Testis (tissue), 3 donors: ENCODE results near the gene NOC4L. TPM values are rescaled to one million over a fixed set of nuclear protein-coding genes. Genes with fewer than 3 reads are reported as not detected.

Experiments
- DNase-seq: peaks from one replicate; pipeline ENCODE4 v3.0.0-alpha.2; 2019
- H3K27ac ChIP-seq, 2 donors: fragments of 200-600 bp; sonication (generic); one replicate each; pipeline ENCODE4 v1.5.1; 2019
- H3K27me3 ChIP-seq: fragments of 200-600 bp; sonication (generic); one replicate; pipeline ENCODE4 v1.5.1; 2019
- H3K36me3 ChIP-seq: fragments of 200-600 bp; sonication (generic); one replicate; pipeline ENCODE4 v1.5.1; 2017; ENCODE audit warnings: low read depth; ENCODE audit errors: missing control alignments
- H3K4me1 ChIP-seq: fragments of 200-600 bp; sonication (generic); one replicate; pipeline ENCODE4 v1.5.1; 2019
- H3K4me3 ChIP-seq, 2 donors: fragments of 200-600 bp; sonication (generic); one replicate each; pipeline ENCODE4 v1.5.1; 2017 to 2019
- H3K9me3 ChIP-seq: fragments of 200-600 bp; sonication (generic); one replicate; pipeline ENCODE4 v1.5.1; 2017
- CTCF ChIP-seq, 3 experiments: fragments of 450-650 bp in 2 of 3; fragments of 200-600 bp in 1 of 3; sonication (generic) in 1 of 3; IDR thresholded peaks; one replicate each; pipeline ENCODE4 v1.5.1; 2016 to 2019; ENCODE audit warnings: antibody characterized with exemption in 3 of 3, mild to moderate bottlenecking in 2 of 3, moderate library complexity in 1 of 3
- POLR2A ChIP-seq: fragments of 450-650 bp; IDR thresholded peaks from one replicate; pipeline ENCODE4 v1.6.1; 2017; ENCODE audit warnings: antibody characterized with exemption, mild to moderate bottlenecking, moderate library complexity
- WGBS, 2 donors: methylation state at CpG; one replicate each; pipeline ENCODE4 v1.1.5; 2018; 5-methylcytosine and 5-hydroxymethylcytosine counted together
- intact Hi-C: fragments of 100-400 bp; cut with DNase I; formaldehyde crosslinking; loops from one replicate; pipeline ENCODE4 v1.15.1; 2023; ENCODE audit warnings: low total_unique reads
- polyA plus RNA-seq: library from polyadenylated mRNA; stranded (reverse); fragments of 350-450 nt; fragmentation: Illumina TruSeq; extraction: RNeasy Lipid Tissue Mini Kit (QIAGEN cat#74804); gene quantifications from one replicate; pipeline ENCODE4 v1.2.3, GENCODE V29; 2014; ENCODE audit warnings: low read depth, low replicate concordance; ENCODE audit not compliant: insufficient read depth
- total RNA-seq, 2 donors: library from RNA; depleted of rRNA; stranded (reverse); fragments of >200 nt; gene quantifications; one replicate each; pipeline ENCODE4 v1.2.3, GENCODE V29; 2016

The NOC4L gene
- total and polyA plus RNA-seq, 3 donors from 2014 or later: 64.4 to 67.2 (median 65.2) TPM

GRCh38 chr12:132187646-132188450, 43.6 kb downstream of the NOC4L start:
- 86 to 89% methylated on average over 19 to 35 of the region's 35 CpGs for WGBS, 2 donors
- intact Hi-C loops: no loop called here

GRCh38 chr12:132188451-132188901, 44.2 kb downstream of the NOC4L start:
- intact Hi-C loops: no loop called here
- Histone ChIP-seq H3K27ac (no peak overlapping the region), H3K9me3 (no peaks in the 10 kb centered on the region), H3K4me3 (peak overlapping the region in 1 of 2 donors; percentile 65), H3K27me3 (no peaks in the 10 kb centered on the region), H3K4me1 (peaks cover 11% of the 10 kb centered on the region), H3K36me3 (no peaks in the 10 kb centered on the region)
- 61 to 71% methylated on average over 12 of the region's 21 CpGs for WGBS, 2 donors
- no peak for TF ChIP-seq POLR2A
- TF ChIP-seq CTCF (IDR thresholded peaks at IDR 0.05): no peak
- no peak for DNase-seq

More at GRCh38 chr12:132187646-132188450, 43.6 kb downstream of the NOC4L start:
- Histone ChIP-seq H3K27ac (no peak overlapping the region), H3K36me3 (no peaks in the 10 kb centered on the region), H3K4me3 (no peak overlapping the region), H3K4me1 (peaks cover 11% of the 10 kb centered on the region), H3K9me3 (no peaks in the 10 kb centered on the region), H3K27me3 (no peaks in the 10 kb centered on the region)
- no peak for TF ChIP-seq CTCF (IDR thresholded peaks at IDR 0.05)
- TF ChIP-seq POLR2A: no peak
- DNase-seq: no peak

- Histone ChIP-seq H3K4me1 (peaks cover 11% of the 10 kb centered on the region), H3K27ac (peak overlapping the region; percentile 47 to 66), H3K4me3 (peak overlapping the region; percentile 49 to 65), H3K27me3 (no peaks in the 10 kb centered on the region), H3K9me3 (no peaks in the 10 kb centered on the region), H3K36me3 (no peaks in the 10 kb centered on the region)
- no peak for DNase-seq
- 16 to 18% methylated on average over 19 to 20 of the region's 20 CpGs for WGBS, 2 donors
- TF ChIP-seq CTCF (IDR thresholded peaks at IDR 0.05) (no peak), POLR2A (no peak)
- intact Hi-C loops: no loop called here
These were observed 44.7 kb downstream of the NOC4L start for GRCh38 chr12:132188916-132189325.

- TF ChIP-seq CTCF (IDR thresholded peaks at IDR 0.05) (no peak), POLR2A (no peak)
- no peaks in the 10 kb centered on the region for H3K9me3 ChIP-seq
- peak overlapping the region; percentile 47 to 66 for H3K27ac ChIP-seq
- H3K36me3 ChIP-seq: no peaks in the 10 kb centered on the region
- peak overlapping the region; percentile 49 to 65 for H3K4me3 ChIP-seq
- peaks cover 11% of the 10 kb centered on the region for H3K4me1 ChIP-seq
- no peaks in the 10 kb centered on the region for H3K27me3 ChIP-seq
- WGBS, 2 donors: 0% methylated on average over 3 to 67 of the region's 69 CpGs
- peak; percentile 87 for DNase-seq
- intact Hi-C loops: no loop called here
These were observed 45.2 kb downstream of the NOC4L start for GRCh38 chr12:132189378-132190011.
